Measurements from ENCODE around the gene PBXIP1. TPM values are rescaled to one million over a fixed set of nuclear protein-coding genes. Genes with fewer than 3 reads are reported as not detected.

The PBXIP1 gene
- total and polyA plus RNA-seq, 2 of the 13 experiments (the other 11 are each of a cell fraction or from before 2014, with no cell fraction given): 16.3 to 31.9 TPM

DNA sequence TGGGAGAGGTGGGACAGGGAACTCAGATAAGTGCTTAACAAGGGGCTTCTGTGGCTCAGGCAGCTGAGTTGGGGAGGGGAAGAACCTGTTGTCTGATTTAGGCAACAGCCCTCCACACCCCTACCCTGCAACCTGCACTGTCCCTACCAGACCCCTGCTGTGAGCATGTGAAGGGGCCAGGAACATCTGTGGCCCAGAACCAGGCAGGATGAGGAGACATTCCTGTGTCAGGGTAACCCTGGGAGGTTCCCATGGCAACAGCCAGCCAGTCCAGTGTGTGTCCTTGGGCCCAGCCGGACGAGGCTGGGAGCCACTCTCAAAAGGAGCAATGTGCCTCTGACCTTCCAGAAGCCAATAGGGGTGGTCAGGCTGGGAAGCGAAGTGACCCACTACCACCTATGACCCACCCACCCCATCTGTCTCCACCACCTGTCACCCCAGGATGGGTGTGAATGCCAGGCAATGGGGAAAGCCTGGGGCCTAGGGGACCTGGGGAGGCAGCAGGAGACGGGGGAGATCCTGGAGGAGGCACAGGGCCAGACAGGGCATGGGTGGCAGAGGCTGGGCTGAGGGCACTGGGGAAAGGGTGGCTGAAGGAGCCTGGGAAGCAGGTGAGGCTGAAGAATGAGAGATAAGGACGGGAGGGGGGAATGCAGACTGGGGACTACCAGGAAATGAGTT is 14.4 kb downstream of the PBXIP1 start (continued):
- TF ChIP-seq KAT2B (IDR thresholded peaks at IDR 0.05; ENCODE audit: borderline replicate concordance, low read depth, low read length) (no peak), ZNF367 (CRISPR knock-in tag; IDR thresholded peaks at IDR 0.05; ENCODE audit: borderline replicate concordance) (no peak), ZNF335 (CRISPR knock-in tag; IDR thresholded peaks at IDR 0.05) (no peak), ZNF136 (CRISPR knock-in tag; IDR thresholded peaks at IDR 0.05; ENCODE audit: low read depth) (no peak), SIN3A (IDR thresholded peaks at IDR 0.05; ENCODE audit: borderline replicate concordance, low read depth, low read length) (no peak; the same call in 1 of the 2 replicates), AHR (CRISPR knock-in tag; IDR thresholded peaks at IDR 0.05) (no peak), IRF2 (CRISPR knock-in tag; IDR thresholded peaks at IDR 0.05) (no peak), ZNF629 (CRISPR knock-in tag; conservative IDR thresholded peaks at IDR 0.05) (no peak), ZNF331 (CRISPR knock-in tag; IDR thresholded peaks at IDR 0.05) (no peak), ZFP1 (CRISPR knock-in tag; IDR thresholded peaks at IDR 0.05) (no peak), RNF2 (conservative IDR thresholded peaks at IDR 0.05; ENCODE audit: low read depth) (no peak), BHLHE40 (IDR thresholded peaks at IDR 0.05; ENCODE audit: low read length) (no peak)
- TF ChIP-seq, protein P1, sequence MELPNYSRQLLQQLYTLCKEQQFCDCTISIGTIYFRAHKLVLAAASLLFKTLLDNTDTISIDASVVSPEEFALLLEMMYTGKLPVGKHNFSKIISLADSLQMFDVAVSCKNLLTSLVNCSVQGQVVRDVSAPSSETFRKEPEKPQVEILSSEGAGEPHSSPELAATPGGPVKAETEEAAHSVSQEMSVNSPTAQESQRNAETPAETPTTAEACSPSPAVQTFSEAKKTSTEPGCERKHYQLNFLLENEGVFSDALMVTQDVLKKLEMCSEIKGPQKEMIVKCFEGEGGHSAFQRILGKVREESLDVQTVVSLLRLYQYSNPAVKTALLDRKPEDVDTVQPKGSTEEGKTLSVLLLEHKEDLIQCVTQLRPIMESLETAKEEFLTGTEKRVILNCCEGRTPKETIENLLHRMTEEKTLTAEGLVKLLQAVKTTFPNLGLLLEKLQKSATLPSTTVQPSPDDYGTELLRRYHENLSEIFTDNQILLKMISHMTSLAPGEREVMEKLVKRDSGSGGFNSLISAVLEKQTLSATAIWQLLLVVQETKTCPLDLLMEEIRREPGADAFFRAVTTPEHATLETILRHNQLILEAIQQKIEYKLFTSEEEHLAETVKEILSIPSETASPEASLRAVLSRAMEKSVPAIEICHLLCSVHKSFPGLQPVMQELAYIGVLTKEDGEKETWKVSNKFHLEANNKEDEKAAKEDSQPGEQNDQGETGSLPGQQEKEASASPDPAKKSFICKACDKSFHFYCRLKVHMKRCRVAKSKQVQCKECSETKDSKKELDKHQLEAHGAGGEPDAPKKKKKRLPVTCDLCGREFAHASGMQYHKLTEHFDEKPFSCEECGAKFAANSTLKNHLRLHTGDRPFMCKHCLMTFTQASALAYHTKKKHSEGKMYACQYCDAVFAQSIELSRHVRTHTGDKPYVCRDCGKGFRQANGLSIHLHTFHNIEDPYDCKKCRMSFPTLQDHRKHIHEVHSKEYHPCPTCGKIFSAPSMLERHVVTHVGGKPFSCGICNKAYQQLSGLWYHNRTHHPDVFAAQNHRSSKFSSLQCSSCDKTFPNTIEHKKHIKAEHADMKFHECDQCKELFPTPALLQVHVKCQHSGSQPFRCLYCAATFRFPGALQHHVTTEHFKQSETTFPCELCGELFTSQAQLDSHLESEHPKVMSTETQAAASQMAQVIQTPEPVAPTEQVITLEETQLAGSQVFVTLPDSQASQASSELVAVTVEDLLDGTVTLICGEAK (IDR thresholded peaks at IDR 0.05): no peak
- TF ChIP-seq, protein P1 (CRISPR knock-in tag; IDR thresholded peaks at IDR 0.05): no peak
- TF ChIP-seq, protein P2, sequence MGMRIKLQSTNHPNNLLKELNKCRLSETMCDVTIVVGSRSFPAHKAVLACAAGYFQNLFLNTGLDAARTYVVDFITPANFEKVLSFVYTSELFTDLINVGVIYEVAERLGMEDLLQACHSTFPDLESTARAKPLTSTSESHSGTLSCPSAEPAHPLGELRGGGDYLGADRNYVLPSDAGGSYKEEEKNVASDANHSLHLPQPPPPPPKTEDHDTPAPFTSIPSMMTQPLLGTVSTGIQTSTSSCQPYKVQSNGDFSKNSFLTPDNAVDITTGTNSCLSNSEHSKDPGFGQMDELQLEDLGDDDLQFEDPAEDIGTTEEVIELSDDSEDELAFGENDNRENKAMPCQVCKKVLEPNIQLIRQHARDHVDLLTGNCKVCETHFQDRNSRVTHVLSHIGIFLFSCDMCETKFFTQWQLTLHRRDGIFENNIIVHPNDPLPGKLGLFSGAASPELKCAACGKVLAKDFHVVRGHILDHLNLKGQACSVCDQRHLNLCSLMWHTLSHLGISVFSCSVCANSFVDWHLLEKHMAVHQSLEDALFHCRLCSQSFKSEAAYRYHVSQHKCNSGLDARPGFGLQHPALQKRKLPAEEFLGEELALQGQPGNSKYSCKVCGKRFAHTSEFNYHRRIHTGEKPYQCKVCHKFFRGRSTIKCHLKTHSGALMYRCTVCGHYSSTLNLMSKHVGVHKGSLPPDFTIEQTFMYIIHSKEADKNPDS (CRISPR knock-in tag; IDR thresholded peaks at IDR 0.05): no peak
